GM18508 (cell line): ENCODE measurements around the gene MFAP1.

Experiments used
- ATAC-seq: cut with Tn5 transposase; IDR thresholded peaks from one replicate; pipeline ENCODE4 v1.9.1; 2021; ENCODE audit warnings: moderate number of reproducible peaks; ENCODE audit not compliant: insufficient read depth, unreplicated experiment

MFAP1 gene

DNA sequence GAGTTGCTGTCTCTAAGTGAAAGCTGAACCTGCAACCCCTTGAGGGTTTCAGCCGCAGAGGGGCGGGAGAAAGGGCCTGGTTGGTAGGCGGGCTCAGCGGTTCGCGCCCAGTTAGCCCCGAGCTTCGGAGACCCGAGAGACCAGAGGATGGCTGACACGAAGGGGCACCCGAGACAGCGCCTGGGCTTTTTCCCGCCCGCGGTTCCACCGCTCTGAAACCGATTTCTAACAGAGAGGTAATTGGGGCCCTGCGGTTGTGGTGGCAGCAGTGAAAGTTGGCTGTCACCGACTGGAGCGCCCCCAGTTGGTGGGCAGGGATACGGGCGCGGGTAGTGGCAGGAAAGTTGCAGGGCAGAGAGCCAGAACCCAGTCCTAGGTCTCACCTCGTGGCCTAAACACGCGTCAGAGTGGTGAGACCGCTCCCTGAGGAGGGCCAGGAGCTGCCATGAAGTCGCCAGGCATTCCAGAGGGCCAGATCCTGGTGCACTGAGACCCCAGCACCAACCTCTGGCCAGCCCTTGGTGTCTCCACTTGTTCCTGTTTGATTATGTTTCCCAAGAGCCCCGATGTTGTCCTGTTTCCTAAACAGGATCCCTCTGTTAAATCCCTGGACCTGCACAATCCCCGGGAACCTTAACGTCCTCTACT is 47.1 kb downstream of the MFAP1 start:
- peak; percentile 24 for ATAC-seq

DNA sequence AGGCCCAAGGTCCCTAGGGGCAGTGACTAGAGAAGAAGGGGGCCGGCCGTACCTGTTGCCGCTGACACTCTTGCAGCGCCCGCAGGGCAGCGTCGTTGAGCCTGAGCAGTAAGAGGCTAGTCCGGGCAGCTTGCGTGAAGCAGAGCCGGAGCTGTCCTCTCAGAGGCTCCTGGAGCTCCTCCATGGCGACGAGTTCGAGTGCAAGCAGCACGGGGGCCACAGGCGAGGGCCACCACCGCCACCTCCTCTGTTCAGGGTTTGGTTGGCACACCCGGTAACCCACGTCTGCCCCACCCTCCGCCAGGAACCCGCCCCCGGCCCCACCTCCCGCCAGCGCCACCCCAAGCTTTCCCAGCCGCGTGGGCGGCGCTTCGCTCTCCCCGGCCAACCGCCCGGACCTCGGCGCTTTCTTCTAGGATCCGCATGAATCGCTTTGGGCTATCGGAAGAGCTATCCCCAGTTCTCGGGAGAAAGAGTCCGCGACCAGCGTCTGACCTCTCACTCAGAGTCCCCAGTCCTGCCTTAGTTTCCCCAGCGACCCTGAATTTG is 47.7 kb downstream of the MFAP1 start, which contains the start of gene ELL3:
TSS of gene ELL3 (minus strand) at position 249 of the 549 bp plus-strand sequence. CDS start at position 184, 65 bp downstream.
- no peak for ATAC-seq

DNA sequence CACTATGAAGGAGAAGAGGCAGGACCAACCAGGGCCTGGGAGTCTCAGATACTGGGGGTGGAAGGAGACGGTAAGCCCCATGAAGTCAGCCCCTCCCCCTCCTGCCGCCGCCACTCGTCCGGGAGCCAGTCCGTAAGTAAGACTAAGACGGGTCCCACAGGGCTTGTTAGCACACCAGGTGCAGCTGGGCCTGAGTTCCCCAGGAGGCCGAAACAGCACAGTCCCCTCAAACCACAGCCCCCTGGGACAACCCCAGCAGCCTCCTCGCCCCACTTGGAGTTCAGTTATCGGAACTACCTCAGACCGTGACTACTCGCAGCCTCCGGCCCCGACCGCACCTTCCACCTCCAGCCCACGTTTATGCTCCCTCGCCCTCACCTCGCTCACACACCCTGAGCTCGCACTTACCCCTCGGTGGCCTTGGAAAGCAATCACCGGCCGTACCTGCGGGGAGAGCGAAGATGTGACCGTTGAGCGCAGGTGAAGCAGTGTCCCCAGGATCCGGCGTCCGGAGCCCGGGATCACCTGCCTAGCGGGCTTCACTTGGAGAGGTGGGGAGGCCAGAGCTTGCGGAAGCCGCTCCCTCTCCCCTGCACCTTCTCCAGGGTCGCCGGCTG is 48.3 kb downstream of the MFAP1 start:
- peak; percentile 54 for ATAC-seq

DNA sequence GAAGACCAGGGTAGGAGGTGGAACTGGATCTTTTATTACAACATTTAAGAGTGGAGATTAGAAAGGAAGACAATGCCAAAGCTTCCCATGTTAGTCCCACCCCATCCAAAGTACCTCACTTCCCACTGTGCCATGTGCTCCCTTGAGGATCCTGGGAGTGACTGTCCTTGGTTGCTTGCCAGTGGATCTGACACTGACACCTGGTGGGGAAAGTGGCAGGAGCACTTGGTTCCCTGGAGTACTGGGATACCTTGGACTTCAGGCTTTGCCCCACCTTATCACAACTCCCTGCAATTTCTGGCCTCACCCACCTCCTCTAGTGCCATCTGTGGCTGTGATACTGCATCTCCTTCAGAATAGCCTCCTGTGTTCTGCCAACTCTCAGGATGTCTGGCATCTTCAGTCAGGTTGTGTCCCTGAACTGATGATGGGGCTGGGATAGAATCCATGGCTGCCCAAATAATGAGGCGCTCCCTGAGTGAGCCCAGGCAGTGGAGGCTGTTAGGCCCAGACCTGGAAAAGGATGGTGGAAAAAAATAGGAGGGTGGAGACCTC is 49.0 kb downstream of the MFAP1 start:
- no peak for ATAC-seq

DNA sequence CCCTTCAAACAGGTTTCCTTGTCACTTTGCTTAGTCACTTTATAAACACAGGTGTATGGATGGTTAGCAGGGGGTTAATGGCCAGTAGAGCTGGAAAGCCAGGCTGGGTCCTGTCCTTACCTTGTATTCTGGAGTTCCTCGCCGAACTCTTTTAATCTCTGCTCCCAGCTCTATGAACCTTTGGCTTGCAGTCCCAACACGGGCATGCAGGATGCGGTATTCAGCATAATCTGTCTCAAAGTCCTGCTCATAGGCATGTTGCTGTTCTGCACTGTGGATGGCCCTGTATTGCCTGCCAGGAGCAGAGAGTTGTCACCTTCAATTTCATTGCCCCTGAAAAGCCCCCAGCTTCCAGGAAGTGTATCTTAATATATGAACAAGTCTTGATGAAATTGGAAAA is 50.4 kb downstream of the MFAP1 start:
- ATAC-seq = no peak

DNA sequence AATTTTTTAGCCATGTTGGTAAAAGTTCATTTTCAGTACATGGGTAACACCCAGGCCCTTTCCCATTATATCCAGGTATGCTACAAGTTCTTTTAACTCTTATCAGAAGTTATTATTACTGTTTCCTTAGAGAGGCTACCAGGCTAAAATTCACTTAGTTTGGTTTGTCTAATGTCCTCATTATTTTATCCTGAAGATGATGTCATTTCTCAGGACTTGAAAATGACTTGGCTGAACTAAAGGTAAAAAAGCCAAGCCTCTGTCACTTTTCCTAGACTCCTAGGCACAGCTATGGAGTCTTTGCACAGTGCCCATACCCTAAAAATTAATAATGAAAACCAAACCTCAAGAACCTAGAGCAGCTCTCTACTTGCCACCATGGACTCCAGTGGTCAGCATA is 51.9 kb downstream of the MFAP1 start:
- no peak for ATAC-seq

DNA sequence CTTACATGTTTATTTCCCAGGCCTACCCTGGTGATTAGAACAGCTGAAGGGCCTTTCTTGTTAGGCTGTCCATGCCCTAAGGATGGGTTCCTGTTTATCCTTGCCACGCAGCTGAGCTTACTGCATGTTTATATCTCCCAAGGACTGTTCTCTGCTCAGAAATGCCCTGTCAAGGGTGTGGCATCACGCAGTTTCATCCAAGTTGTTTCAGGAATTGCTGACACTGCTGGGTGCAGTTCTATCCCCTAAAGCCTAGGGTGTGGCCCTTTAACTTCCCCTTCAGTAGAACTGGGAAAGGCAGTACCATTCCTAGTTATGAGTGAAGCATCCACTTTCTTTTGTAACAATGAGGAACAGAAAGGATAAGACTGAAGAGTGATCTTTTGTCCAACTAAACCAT is 52.7 kb downstream of the MFAP1 start:
- ATAC-seq = no peak

DNA sequence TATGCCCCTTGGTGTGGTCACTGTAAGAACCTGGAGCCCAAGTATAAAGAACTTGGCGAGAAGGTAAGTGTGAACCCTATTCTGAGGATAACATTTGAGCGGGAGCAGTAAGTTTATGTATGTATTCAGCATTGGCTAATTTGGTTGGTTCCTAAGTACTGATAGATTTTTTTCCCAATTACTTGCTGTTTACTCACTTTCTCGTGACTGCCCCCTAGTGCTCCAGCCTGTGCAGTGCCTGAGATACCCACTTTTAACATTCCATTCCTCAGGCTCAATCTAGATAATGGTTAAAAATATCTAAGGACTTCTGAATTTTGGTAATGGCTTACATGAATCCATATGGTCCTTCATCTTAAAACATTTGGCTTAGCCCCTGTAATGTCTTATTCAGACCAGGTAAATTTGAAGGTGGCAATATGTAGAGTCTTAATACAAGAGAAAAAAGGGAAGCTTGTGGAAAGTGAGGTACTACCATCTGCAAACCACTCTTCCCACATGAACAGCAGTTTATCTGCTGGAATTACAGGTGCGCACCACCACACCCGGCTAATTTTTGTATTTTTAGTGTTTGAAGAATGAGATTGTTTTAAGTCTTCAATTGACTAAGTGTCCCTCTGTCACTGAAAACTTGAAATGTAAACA is 54.8 kb downstream of the MFAP1 start:
- ATAC-seq = no peak

DNA sequence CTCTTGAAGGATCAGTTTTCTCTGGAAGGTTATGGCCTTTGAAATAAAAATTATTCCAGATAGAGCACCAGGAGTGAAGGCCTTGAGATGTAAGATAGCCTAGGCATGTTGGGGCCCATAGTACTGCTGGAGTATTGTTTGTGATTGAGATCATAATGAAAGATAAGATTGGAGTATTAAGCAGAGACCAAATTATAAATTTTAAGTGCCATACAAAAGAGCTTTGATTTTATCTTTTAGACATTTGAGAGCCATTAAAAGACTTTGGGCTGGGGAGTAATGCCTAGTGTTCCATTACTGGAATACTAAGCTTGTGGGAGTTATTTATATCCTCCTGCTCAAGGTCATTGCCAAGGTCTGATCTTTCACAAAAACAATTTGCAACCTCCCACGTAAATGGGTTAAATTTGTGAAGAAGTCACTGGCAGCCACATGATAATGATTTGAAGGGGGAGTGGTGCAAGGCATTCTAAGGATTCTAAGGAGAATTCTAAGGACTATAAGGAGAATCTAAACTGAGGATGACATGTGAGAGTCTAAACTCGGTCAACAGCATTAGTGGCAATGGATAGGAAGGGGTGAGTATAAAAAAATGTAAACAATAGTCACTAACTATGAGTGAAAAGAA is 60.6 kb downstream of the MFAP1 start:
- no peak for ATAC-seq

DNA sequence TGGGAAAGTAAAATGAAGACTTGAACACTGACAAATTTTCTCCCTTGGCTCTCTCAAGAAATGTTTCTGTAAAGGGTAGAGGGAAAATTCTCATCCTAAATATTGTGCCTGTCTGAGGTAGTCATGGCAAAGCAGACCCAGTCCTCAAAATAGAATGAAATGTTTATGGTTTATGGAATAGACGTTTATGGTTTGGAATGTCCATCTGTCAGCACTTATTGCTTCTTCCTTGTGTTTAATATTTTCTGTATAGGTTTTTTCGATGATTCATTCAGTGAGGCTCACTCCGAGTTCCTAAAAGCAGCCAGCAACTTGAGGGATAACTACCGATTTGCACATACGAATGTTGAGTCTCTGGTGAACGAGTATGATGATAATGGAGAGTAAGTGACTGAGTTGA is 61.7 kb downstream of the MFAP1 start:
- no peak for ATAC-seq
